Non-pigmented ciliary epithelial cell (primary cell): ENCODE measurements around the gene NUDT10.
"Not testable (repeated sequence)": the region's sequence is repeated elsewhere in the genome, so short reads cannot be mapped to it uniquely, and the experiment has no call there.

Source experiments
- DNase-seq: peaks from one replicate; pipeline ENCODE4 v3.0.0-alpha.2; 2010; ENCODE audit warnings: low read depth

NUDT10 gene

GRCh38 chrX:51332188-51332942, at the start of gene NUDT10:
TSS of gene NUDT10 (plus strand) at chrX:51332822. CDS start at chrX:51332966, 144 bp downstream.
- DNase-seq, result no peak

- no peak for DNase-seq
Observed at GRCh38 chrX:51292421-51292820, 40.2 kb upstream of the NUDT10 start.

- DNase-seq, result no peak
Observed at GRCh38 chrX:51296138-51296537, 36.5 kb upstream of the NUDT10 start.

- DNase-seq, result no peak
Observed at GRCh38 chrX:51316271-51316670, 16.4 kb upstream of the NUDT10 start.

DNA sequence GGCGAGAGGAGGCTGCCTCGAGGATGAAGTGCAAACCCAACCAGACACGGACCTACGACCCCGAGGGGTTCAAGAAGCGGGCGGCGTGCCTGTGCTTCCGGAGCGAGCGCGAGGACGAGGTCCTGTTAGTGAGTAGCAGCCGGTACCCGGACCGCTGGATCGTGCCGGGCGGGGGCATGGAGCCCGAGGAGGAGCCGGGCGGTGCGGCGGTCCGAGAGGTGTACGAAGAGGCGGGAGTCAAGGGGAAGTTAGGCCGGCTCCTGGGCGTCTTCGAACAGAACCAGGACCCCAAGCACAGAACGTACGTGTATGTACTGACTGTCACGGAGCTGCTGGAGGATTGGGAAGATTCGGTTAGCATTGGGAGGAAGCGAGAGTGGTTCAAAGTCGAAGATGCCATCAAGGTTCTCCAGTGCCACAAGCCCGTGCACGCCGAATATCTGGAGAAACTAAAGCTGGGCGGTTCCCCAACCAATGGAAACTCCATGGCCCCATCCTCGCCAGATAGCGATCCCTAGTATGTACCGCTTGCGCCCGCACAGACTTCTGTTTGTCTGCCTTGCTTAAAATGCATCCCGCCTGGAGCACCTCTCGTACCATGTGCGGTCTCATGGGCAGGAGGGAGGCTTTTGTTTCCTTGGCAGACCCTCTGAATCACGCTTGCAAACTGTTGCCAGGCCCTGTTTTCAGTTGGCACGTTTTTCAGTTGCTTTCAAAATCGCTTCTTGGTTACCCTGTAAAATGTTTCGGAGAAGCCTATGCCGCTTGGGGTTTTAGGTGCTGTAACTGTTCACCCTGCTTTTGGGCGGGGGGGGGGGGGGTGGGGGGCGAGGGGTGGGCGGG, 542 bp downstream of the NUDT10 start:
- not testable (repeated sequence) for DNase-seq

DNA sequence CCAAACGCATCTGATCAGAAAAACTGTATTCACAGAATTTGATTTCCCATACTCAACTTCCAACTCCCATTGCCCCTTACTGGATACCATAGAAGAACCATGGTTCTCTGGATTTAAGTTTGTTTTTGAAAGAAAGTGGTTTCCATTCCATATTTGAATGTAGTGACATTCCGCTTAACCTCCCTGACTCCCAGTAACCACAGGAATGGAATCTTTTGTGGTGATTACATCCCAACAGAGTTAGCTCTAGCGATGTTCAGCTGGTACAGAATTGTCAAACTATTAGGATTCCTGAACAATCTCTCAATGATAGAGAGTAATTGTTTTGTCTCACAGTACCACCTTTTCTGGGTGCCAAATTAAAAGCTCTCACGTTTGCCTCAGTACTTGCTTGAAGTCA, 1.7 kb downstream of the NUDT10 start:
- no peak for DNase-seq

GRCh38 chrX:51336584-51336983, 4.0 kb downstream of the NUDT10 start:
- DNase-seq, result no peak

- no peak for DNase-seq
Observed at GRCh38 chrX:51361251-51361650, 28.6 kb downstream of the NUDT10 start.

GRCh38 chrX:51376672-51377071, 44.0 kb downstream of the NUDT10 start:
- no peak for DNase-seq
